Peyer's patch (tissue), 4 donors: Measurements from ENCODE around the gene CERK.
A peak's percentile ranks its signal among the peaks of the same experiment; 100 is the strongest.

Experiments
- CTCF ChIP-seq, 6 experiments: fragments of 450-650 bp in 4 of 6; fragments of 200-600 bp in 2 of 6; sonication (generic) in 1 of 6; IDR thresholded peaks; one replicate each; pipeline ENCODE4 v1.5.1; 2017 to 2019; ENCODE audit warnings: antibody characterized with exemption in 6 of 6, mild to moderate bottlenecking in 3 of 6, moderate library complexity in 1 of 6
- POLR2A ChIP-seq, 2 donors: fragments of 450-650 bp; IDR thresholded peaks; one replicate each; pipeline ENCODE4 v1.5.1; 2017; ENCODE audit warnings: antibody characterized with exemption in 2 of 2, mild to moderate bottlenecking in 2 of 2, moderate library complexity in 2 of 2

GRCh38 chr22:46736705-46737104 is 1.3 kb downstream of the CERK start:
- no peak for TF ChIP-seq CTCF (IDR thresholded peaks at IDR 0.05)
- TF ChIP-seq POLR2A (IDR thresholded peaks at IDR 0.05): peak in 1 of 2 donors; percentile 9
